GM19455 (cell line): ENCODE measurements around the gene FBXL3.
"Not testable (repeated sequence)": the region's sequence is repeated elsewhere in the genome, so short reads cannot be mapped to it uniquely, and the experiment has no call there.

Experiments
- ATAC-seq: cut with Tn5 transposase; IDR thresholded peaks from one replicate; pipeline ENCODE4 v1.9.1; 2021; ENCODE audit not compliant: unreplicated experiment

Gene FBXL3

GRCh38 chr13:77028202-77028601, 1.2 kb upstream of the FBXL3 start:
- ATAC-seq = no peak

- peak; percentile 59 for ATAC-seq
These were observed 601 bp downstream of the FBXL3 start for GRCh38 chr13:77026255-77026860.

- ATAC-seq = no peak
These were observed 4.6 kb downstream of the FBXL3 start for GRCh38 chr13:77022341-77022740.

- no peak for ATAC-seq
These were observed 7.2 kb downstream of the FBXL3 start for GRCh38 chr13:77019756-77020155.

- no peak for ATAC-seq
These were observed 9.9 kb downstream of the FBXL3 start for GRCh38 chr13:77016888-77017623.

- ATAC-seq = no peak
These were observed 10.6 kb downstream of the FBXL3 start for GRCh38 chr13:77016251-77016812.

- no peak for ATAC-seq
These were observed 11.9 kb downstream of the FBXL3 start for GRCh38 chr13:77014906-77015685.

GRCh38 chr13:77013853-77014542, 13.0 kb downstream of the FBXL3 start:
- ATAC-seq = no peak

- not testable (repeated sequence) for ATAC-seq
These were observed 17.2 kb downstream of the FBXL3 start for GRCh38 chr13:77009719-77010118.

- ATAC-seq = peak; percentile 53
These were observed 17.9 kb downstream of the FBXL3 start for GRCh38 chr13:77009011-77009410.

- ATAC-seq = not testable (repeated sequence)
These were observed 18.6 kb downstream of the FBXL3 start for GRCh38 chr13:77008337-77008736.

GRCh38 chr13:77002590-77003190, 24.3 kb downstream of the FBXL3 start:
- ATAC-seq = no peak

- no peak for ATAC-seq
These were observed 24.9 kb downstream of the FBXL3 start for GRCh38 chr13:77001963-77002587.

- ATAC-seq = no peak
These were observed 25.4 kb downstream of the FBXL3 start for GRCh38 chr13:77001540-77001939.

GRCh38 chr13:77000475-77000874, 26.5 kb downstream of the FBXL3 start:
- ATAC-seq = no peak

GRCh38 chr13:76994281-76994680, 32.7 kb downstream of the FBXL3 start:
- no peak for ATAC-seq

GRCh38 chr13:76993473-76993872, 33.5 kb downstream of the FBXL3 start:
- ATAC-seq = no peak

- no peak for ATAC-seq
These were observed 33.9 kb downstream of the FBXL3 start for GRCh38 chr13:76993021-76993420.

- peak; percentile 11 for ATAC-seq
These were observed 34.4 kb downstream of the FBXL3 start for GRCh38 chr13:76992548-76993001.
